NT2/D1 (cell line): ENCODE results near the gene GPRC5B.

Experiments used
- DNase-seq: peaks from one replicate; pipeline ENCODE4 v3.0.0-alpha.2; 2011; ENCODE audit warnings: low read depth, low spot score
- H3K27me3 ChIP-seq: 2 replicates; pipeline ENCODE4 v1.6.0; 2011; ENCODE audit warnings: mild to moderate bottlenecking; ENCODE audit not compliant: insufficient read length, insufficient read depth
- H3K36me3 ChIP-seq: 2 replicates; pipeline ENCODE4 v1.6.1; 2011; ENCODE audit warnings: mild to moderate bottlenecking, low read length, mixed read lengths; ENCODE audit not compliant: insufficient read depth, insufficient read length
- H3K4me1 ChIP-seq: 2 replicates; pipeline ENCODE4 v1.5.1; 2011; ENCODE audit not compliant: insufficient read depth, insufficient read length
- H3K4me3 ChIP-seq: 2 replicates; pipeline ENCODE4 v1.5.1; 2011; ENCODE audit warnings: low read depth; ENCODE audit not compliant: insufficient read length
- H3K9ac ChIP-seq: 2 replicates; pipeline ENCODE4 v1.6.0; 2011; ENCODE audit warnings: low read depth; ENCODE audit not compliant: insufficient read length
- H3K9me3 ChIP-seq: 2 replicates; pipeline ENCODE4 v1.5.1; 2011; ENCODE audit warnings: mild to moderate bottlenecking, low read length; ENCODE audit not compliant: insufficient read depth
- SUZ12 ChIP-seq: IDR thresholded peaks from 2 replicates; pipeline ENCODE4 v1.6.1; 2011; ENCODE audit not compliant: insufficient read length, insufficient read depth; ENCODE audit errors: extremely low read depth
- YY1 ChIP-seq: IDR thresholded peaks from 2 replicates; pipeline ENCODE4 v1.6.1; 2011; ENCODE audit not compliant: insufficient read length, insufficient read depth
- ZNF274 ChIP-seq: IDR thresholded peaks from 2 replicates; pipeline ENCODE4 v1.6.1; 2011; ENCODE audit warnings: mild to moderate bottlenecking, low read depth, low read length

GPRC5B gene

GRCh38 chr16:19859603-19860002 lies 25.0 kb downstream of the GPRC5B start:
- TF ChIP-seq YY1, result no peak
- TF ChIP-seq SUZ12, result no peak
- TF ChIP-seq ZNF274, result no peak
- Histone ChIP-seq H3K4me1 (peaks cover 30% of the 10 kb centered on the region), H3K36me3 (peaks cover 43% of the 10 kb centered on the region), H3K9ac (peak overlapping the region; percentile 85), H3K9me3 (no peaks in the 10 kb centered on the region), H3K4me3 (no peak overlapping the region), H3K27me3 (no peaks in the 10 kb centered on the region)
- DNase-seq, result no peak

GRCh38 chr16:19859166-19859565 lies 25.5 kb downstream of the GPRC5B start:
- H3K9ac ChIP-seq, result no peak overlapping the region
- H3K36me3 ChIP-seq, result peaks cover 39% of the 10 kb centered on the region
- H3K4me1 ChIP-seq, result peaks cover 32% of the 10 kb centered on the region
- H3K9me3 ChIP-seq, result no peaks in the 10 kb centered on the region
- no peak overlapping the region for H3K4me3 ChIP-seq
- no peaks in the 10 kb centered on the region for H3K27me3 ChIP-seq
- TF ChIP-seq ZNF274 (no peak), YY1 (no peak), SUZ12 (no peak)
- no peak for DNase-seq

GRCh38 chr16:19858340-19859018 lies 26.2 kb downstream of the GPRC5B start:
- Histone ChIP-seq H3K9me3 (no peaks in the 10 kb centered on the region), H3K9ac (no peak overlapping the region), H3K4me1 (peaks cover 35% of the 10 kb centered on the region), H3K4me3 (no peak overlapping the region), H3K27me3 (no peaks in the 10 kb centered on the region), H3K36me3 (peaks cover 35% of the 10 kb centered on the region)
- TF ChIP-seq YY1, result no peak
- TF ChIP-seq SUZ12, result no peak
- TF ChIP-seq ZNF274, result no peak
- no peak for DNase-seq

- Histone ChIP-seq H3K27me3 (peaks cover 3% of the 10 kb centered on the region), H3K4me3 (no peak overlapping the region), H3K36me3 (peaks cover 35% of the 10 kb centered on the region), H3K9me3 (no peaks in the 10 kb centered on the region), H3K4me1 (peaks cover 36% of the 10 kb centered on the region), H3K9ac (no peak overlapping the region)
- DNase-seq, result no peak
- TF ChIP-seq YY1 (no peak), ZNF274 (no peak), SUZ12 (no peak)
Observed at GRCh38 chr16:19857593-19858339, 26.9 kb downstream of the GPRC5B start.

- Histone ChIP-seq H3K4me1 (peaks cover 36% of the 10 kb centered on the region), H3K27me3 (peaks cover 4% of the 10 kb centered on the region), H3K9me3 (no peaks in the 10 kb centered on the region), H3K36me3 (peaks cover 35% of the 10 kb centered on the region), H3K9ac (no peak overlapping the region), H3K4me3 (no peak overlapping the region)
- no peak for DNase-seq
- TF ChIP-seq YY1, result no peak
- no peak for TF ChIP-seq SUZ12
- no peak for TF ChIP-seq ZNF274
Observed at GRCh38 chr16:19856120-19856519, 28.5 kb downstream of the GPRC5B start.

- no peak for TF ChIP-seq ZNF274
- peaks cover 32% of the 10 kb centered on the region for H3K4me1 ChIP-seq
- no peak overlapping the region for H3K9ac ChIP-seq
- DNase-seq, result no peak
- peaks cover 4% of the 10 kb centered on the region for H3K27me3 ChIP-seq
- H3K4me3 ChIP-seq, result no peak overlapping the region
- H3K9me3 ChIP-seq, result no peaks in the 10 kb centered on the region
- H3K36me3 ChIP-seq, result peaks cover 28% of the 10 kb centered on the region
Observed at GRCh38 chr16:19854543-19854876, 30.1 kb downstream of the GPRC5B start.

GRCh38 chr16:19853742-19854542 lies 30.7 kb downstream of the GPRC5B start:
- H3K4me1 ChIP-seq, result peaks cover 28% of the 10 kb centered on the region

More at GRCh38 chr16:19853742-19854542, 30.7 kb downstream of the GPRC5B start:
- peak overlapping the region; percentile 59 for H3K9ac ChIP-seq
- H3K27me3 ChIP-seq, result peaks cover 4% of the 10 kb centered on the region
- H3K9me3 ChIP-seq, result no peaks in the 10 kb centered on the region
- peak; percentile 40 for DNase-seq
- no peak for TF ChIP-seq YY1
- TF ChIP-seq SUZ12, result no peak
- no peak for TF ChIP-seq ZNF274
- H3K4me3 ChIP-seq, result no peak overlapping the region
- H3K36me3 ChIP-seq, result peaks cover 22% of the 10 kb centered on the region
